NCI-H1436 treated with DMSO at 0.1 percent for 48 hours (cell line): Measurements from ENCODE around the gene PRRC1.

Source experiments
- DNase-seq: peaks from one replicate; lab custom pipeline; 2025; lab: John Stamatoyannopoulos, UW

The PRRC1 gene

GRCh38 chr5:127580731-127581130 is 63.3 kb downstream of the PRRC1 start:
- no peak for DNase-seq

DNA sequence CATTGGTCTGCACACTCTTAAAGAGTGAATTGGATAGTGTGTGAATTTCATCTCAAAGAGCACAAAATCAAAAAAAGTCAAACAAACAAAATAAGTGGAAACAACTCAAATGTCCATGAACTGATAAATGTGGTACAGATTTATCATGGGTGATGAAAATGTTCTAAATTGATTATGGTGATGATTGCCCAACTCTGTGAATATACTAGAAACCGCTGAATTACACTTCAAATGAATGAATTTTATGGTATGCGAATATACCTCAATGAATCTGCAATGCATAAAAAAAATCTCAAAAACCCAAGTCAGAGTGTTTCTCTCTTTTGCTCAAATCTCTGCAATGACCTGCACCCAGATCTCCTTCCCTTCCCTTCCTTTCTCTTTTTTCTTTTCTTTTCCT is 64.0 kb downstream of the PRRC1 start:
- DNase-seq, result no peak

GRCh38 chr5:127582773-127583370 is 65.4 kb downstream of the PRRC1 start:
- DNase-seq, result no peak

DNA sequence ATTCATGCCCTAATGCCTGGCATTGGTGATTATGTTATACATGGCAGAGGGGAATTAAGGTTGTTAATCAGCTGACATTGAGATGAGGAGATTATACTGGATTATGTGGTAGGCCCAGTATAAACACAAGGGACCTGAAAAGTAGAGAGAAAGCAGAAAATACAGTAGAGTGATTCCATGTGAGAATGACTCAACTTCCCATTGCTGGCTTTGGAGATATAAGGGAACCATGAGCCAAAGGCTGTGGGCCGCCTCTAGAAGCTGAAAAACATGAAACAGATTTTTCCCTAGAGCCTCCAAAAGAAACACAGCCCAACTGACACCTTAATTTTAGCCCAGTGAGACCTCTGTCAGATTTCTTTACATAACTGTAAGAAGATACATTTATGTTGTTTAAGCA is 66.4 kb downstream of the PRRC1 start:
- no peak for DNase-seq

DNA sequence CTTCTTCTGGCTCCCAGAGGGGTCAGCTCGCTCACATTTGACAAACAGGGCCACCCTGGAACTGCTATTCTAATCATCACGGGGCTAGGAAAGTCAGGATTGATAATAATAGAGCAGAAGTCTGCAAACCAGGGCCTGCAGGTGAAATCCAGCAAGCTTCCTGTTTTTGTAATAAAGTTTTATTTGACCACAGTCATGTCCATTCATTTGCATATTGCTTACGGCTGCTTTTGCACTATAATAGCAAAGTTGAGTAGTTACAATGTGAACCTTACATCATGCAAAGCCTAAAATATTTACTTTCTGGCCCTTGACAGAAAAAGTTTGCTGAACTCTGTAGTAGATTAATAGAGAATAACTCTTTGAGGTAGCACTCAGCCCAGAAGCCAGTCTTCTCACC is 68.2 kb downstream of the PRRC1 start:
- no peak for DNase-seq

DNA sequence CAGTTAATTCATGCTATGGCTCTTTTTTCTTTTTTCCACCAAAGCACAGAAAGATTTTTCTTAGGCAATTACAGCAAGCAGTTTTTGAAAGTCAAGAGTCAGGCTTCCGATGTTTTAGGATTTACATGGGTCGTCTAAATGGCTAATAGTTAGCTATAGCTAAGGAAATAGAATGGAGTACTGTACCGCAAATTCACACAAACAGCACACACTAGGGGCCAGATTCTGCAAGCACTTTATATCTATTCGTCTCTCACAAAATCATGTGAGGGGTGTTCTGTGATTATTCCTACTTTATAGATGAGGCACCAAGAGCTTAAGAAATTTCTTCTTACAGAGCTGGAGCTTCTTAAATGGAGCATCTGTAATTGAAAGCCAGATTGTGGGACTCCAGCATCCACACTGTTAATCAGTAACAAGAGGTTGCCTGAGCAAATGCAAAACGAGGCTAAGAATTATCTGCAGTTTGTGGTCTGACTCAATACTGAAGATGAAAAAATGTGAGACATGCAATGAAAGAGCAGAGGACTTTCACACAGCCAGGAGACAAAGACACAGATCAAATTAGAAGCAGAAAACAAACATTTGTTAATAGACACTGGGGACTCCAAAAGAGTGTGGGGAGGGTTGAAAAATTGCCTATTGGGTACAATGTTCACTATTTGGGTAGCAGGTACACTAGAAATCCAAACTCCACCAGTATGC is 68.8 kb downstream of the PRRC1 start:
- no peak for DNase-seq

- DNase-seq, result no peak
Observed at GRCh38 chr5:127586811-127587210, 69.4 kb downstream of the PRRC1 start.

- DNase-seq, result no peak
Observed at GRCh38 chr5:127587246-127587917, 69.9 kb downstream of the PRRC1 start.

GRCh38 chr5:127588368-127588767 is 70.9 kb downstream of the PRRC1 start:
- no peak for DNase-seq

DNA sequence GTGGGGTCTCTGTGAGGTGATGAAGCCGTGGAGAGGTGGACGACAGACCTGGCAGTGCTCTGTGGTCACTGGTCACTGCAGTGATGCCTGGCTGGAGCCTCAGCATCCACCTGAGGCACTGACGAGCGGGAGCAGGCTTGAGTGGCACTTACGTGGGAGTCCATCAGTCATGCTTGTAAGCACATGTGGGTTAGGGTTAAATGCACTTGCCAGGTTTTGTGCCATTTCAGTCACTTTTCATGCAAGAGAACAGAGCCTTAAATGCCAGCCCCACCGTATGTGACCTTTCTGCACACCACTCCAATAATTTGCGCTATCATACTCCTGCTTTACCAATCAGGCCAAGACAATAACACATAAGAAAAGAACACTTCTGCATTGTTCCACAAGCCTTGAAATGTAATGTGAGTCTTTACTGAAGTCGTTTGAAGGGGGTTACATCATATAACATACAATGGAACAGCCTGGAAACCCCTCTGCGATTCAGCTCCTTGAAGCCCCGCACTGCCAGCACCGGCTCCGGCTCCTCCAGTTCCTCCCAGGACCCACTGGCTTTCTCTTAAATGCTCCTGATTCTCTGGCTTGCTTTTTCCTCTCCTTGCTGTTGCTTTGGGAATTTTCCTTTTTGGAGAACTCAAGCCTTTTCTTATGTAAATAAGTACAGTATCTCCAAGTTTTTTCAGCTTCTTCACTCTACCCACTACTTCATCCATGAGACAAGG is 72.0 kb downstream of the PRRC1 start:
- no peak for DNase-seq

- no peak for DNase-seq
Observed at GRCh38 chr5:127590156-127590722, 72.8 kb downstream of the PRRC1 start.

GRCh38 chr5:127595484-127596368 is 78.3 kb downstream of the PRRC1 start:
- DNase-seq, result no peak

DNA sequence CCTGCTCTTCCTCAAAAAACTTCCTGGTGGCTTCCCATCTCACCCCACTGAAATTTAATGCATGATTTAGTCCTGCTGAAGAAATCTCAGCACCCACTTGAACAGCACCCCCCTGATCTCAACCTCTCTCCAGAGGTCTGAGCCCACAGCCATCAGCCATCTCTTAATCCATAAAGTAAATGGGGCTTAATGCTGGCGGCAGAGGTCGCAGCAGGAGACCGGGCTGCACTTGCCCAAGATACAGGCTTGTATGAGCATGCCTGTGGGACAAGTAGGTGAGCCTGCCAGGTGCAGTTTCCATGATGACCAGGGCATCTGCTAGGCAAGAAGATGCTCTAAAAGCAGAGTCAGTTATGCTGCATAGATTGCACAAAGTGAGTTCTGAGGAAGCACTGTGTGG is 79.1 kb downstream of the PRRC1 start:
- no peak for DNase-seq

DNA sequence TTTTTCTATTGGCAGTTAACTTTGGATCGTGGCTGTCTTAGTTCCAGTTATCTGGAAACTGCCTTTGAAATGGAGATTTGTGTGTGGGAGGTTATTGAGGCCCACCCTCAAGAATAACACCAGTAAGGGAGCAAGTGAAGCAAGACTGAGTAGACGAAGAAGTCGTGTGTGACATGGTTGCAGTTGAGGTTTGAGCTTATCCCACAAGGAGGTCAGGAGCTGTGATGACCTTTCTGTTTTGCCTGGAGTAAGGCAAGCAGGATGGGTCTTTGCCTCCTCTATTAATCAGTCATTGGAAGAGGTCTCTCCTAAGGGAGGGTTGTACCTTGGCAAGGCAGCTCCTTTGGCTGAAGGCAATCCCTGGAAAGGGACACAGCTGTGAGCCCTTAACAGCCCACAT is 81.9 kb downstream of the PRRC1 start:
- no peak for DNase-seq

- no peak for DNase-seq
Observed at GRCh38 chr5:127599847-127600246, 82.4 kb downstream of the PRRC1 start.

DNA sequence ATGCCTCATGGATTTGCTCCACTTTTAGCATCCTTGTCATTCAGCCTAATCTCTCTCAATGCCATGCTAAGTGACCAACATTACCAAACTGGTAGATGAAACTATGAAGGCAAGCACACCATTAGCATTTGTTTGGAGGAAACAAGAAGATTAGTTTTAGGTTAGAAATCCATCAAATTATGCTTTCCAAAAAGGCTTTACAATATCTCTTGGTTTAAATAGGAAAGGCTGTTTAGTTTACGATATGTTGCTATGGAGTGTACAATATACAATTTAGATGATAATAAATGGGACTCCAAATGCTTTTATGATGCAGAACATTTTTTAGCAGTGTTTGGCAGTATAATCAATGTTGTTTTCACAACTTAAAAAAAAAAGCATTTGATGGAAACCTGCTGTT is 83.7 kb downstream of the PRRC1 start:
- DNase-seq, result no peak

GRCh38 chr5:127601601-127602000 is 84.2 kb downstream of the PRRC1 start:
- no peak for DNase-seq

DNA sequence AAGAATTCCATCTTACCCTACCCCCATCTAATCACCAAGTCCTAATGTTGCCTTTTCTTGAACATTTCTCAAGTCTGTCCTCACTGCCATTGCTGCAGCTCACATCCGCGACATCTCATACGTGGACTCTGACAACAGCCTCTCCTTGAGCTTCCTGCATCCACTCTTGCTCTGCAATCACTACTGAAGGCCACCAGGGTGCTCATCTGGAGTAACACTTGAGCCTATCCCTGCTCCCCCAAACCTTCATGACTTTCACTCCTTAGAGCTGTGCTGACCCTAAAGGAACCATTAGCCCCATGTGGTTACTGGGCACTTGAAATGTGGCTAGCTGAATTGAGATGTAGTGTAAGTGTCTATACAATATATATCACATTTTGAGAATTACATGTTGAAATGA is 85.0 kb downstream of the PRRC1 start:
- no peak for DNase-seq

DNA sequence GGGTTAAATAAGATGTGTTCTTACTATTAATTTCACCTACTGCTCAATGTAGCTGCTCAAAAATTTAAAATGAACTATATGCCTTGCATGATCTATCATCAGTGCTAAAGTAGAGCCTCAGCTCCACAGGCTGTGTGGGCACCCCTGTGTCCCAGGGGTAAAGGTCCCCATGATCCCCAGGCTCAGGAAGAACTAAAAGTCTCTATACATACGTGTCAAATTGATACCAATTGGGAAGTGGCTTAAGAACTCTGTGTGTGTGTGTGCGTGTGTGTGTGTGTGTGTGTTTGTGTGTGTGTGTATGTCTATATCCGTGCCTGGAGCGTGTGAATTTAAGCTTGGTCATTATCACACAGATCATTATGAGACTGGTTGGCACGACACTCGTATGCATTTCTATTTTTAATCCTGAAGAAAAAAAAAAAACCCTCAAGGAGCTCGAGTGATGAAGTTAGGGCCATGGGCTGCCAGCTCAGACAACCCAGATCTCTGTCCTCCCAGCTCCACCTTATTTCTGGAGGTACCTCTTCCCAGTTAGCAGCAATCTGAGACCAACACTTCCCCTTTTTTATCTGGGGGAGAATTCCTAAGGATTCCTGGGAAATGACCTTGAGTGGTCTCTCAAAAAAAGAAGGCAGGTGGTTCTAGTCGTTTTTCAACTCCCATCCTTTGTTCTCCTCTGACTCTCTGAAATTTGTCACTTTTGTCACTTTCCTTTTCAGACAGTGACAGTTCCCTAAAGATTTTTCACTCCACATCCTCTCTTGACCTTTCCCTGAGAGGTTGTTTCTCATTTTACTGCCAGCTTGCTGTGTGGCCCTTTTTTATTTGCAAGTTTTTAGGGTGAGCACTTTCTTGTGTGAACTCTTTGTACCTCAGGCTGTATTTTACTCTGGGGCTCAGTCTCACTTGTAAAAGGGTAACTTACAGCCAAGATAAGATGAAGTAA is 85.7 kb downstream of the PRRC1 start:
- DNase-seq, result no peak
